Epithelial cell of esophagus (primary cell): ENCODE results near the gene NEU1.

Experiments used
- DNase-seq: peaks from one replicate; pipeline ENCODE4 v3.0.0; 2010; ENCODE audit warnings: low read depth
- H3K4me3 ChIP-seq: 2 replicates; pipeline ENCODE4 v1.5.1; 2011; ENCODE audit warnings: mild to moderate bottlenecking, low read length, control low read depth
- TF ChIP-seq, protein P1 (sequence below): IDR thresholded peaks from 2 replicates; pipeline ENCODE4 v1.5.1; 2011; ENCODE audit warnings: low read depth, mild to moderate bottlenecking, low read length, control low read depth, inconsistent platforms; ENCODE audit not compliant: insufficient read depth; ENCODE audit errors: missing control alignments

The NEU1 gene

GRCh38 chr6:31882344-31882743, 19.7 kb upstream of the NEU1 start:
- no peak overlapping the region for H3K4me3 ChIP-seq
- no peak for DNase-seq
- TF ChIP-seq, protein P1, sequence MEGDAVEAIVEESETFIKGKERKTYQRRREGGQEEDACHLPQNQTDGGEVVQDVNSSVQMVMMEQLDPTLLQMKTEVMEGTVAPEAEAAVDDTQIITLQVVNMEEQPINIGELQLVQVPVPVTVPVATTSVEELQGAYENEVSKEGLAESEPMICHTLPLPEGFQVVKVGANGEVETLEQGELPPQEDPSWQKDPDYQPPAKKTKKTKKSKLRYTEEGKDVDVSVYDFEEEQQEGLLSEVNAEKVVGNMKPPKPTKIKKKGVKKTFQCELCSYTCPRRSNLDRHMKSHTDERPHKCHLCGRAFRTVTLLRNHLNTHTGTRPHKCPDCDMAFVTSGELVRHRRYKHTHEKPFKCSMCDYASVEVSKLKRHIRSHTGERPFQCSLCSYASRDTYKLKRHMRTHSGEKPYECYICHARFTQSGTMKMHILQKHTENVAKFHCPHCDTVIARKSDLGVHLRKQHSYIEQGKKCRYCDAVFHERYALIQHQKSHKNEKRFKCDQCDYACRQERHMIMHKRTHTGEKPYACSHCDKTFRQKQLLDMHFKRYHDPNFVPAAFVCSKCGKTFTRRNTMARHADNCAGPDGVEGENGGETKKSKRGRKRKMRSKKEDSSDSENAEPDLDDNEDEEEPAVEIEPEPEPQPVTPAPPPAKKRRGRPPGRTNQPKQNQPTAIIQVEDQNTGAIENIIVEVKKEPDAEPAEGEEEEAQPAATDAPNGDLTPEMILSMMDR: no peak

GRCh38 chr6:31881136-31881859, 18.7 kb upstream of the NEU1 start:
- DNase-seq: no peak
- H3K4me3 ChIP-seq: no peak overlapping the region
- TF ChIP-seq, protein P1: no peak

DNA sequence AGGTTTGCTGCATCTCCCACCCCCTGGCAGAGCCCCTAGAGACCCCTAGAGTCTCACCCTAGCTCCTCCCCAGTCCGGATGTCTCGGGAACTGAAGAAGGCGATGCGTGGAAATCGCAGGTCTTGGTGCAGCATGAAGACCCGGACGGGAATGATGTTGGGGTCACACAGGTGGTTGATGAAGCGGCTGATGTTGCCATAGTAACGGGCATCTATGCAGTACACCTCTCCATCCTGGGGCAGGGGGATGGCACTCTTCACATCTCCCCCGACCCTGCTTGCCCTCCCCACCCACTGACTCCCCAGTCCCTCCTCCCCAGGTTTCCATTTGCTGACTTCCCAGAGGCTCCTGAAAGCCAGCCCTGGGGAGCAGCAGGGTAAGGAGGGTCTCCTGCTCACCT, 18.0 kb upstream of the NEU1 start:
- H3K4me3 ChIP-seq: no peak overlapping the region
- DNase-seq: no peak
- TF ChIP-seq, protein P1: no peak

DNA sequence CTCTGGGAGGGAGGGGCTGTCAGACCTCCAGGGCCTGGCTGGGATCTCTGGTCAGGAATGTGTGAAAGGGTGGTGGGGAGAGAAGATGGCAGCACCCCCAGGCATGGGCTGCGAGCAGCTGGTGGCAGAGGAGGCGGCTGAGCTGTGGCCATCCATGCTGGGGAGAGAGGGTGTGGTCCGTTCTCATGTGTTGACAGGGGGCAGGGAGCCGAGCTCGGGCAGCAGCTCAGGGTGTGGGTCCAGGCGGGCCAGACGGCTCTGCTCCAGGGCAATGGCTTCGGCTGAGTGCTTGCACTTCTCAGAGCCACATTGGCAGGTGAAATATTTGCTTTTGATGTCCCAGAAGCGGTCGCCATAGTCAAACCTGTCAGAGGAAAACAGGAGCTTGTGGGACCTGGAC, 17.3 kb upstream of the NEU1 start:
- H3K4me3 ChIP-seq: no peak overlapping the region
- no peak for DNase-seq
- TF ChIP-seq, protein P1: no peak

DNA sequence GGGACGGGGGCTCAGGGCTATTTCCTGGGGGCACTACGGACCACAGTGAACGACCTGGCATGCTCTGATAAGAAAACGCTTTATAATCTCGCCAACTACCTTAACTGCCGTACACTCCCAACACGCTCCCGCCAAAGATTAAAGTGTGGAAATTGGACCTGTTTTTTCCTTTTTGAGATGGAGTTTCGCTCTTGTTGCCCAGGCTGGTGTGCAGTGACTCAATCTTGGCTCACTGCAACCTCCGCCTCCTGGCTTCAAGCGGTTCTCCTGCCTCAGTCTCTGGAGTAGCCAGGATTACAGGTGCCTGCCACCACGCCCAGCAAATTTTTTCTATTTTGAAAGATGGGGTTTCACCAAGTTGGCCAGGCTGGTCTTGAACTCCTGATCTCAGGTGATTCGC, 16.5 kb upstream of the NEU1 start:
- TF ChIP-seq, protein P1: no peak
- no peak overlapping the region for H3K4me3 ChIP-seq
- DNase-seq: peak; percentile 39

DNA sequence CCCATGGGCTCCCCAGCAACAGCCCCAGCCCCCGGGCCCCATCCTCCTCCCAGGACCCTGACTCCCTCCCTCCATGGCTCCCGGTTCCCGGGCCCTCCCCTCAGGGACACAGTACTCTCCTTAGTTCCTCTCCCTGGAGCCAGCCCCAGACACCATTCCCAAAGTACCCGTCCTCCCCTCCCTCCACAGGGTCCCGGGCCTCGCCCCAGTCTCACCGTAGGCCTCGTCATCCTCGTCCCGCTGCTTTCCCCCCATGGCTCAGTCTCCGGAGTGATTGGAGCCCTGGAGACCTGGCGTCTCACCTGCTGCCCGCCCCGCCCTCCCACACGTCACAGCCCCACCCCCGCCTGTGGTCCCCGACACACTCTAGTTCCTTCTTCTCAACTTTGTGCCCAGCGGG, 16.1 kb upstream of the NEU1 start, which contains the start of gene SLC44A4:
Gene SLC44A4 (minus strand): TSS at position 272 of the 400 bp plus-strand sequence. CDS start 17 bp downstream, at position 255.
- H3K4me3 ChIP-seq: no peak within 1 kb of the TSS
- TF ChIP-seq, protein P1: no peak
- no peak for DNase-seq

GRCh38 chr6:31878222-31878621, 15.6 kb upstream of the NEU1 start:
- TF ChIP-seq, protein P1: no peak
- no peak for DNase-seq
- no peak overlapping the region for H3K4me3 ChIP-seq
